WTC11 (cell line): ENCODE measurements around the gene CLBA1. TPM values are rescaled to one million over a fixed set of nuclear protein-coding genes. Genes with fewer than 3 reads are reported as not detected.

Source experiments
- ATAC-seq: fragments of 200-7000 bp; cut with Tn5 transposase; 2 replicates; pipeline ENCODE4 v1.10.0; 2021; ENCODE audit warnings: mild to moderate bottlenecking, moderate library complexity
- CTCF ChIA-PET: fragments of 300-600 bp; sonication (Branson Sonifier 250); formaldehyde crosslinking; loops from one replicate; lab custom pipeline; 2021; ENCODE audit warnings: antibody characterized with exemption; lab: Charles Lee
- POLR2A ChIA-PET: fragments of 350-600 bp; sonication (Branson Sonifier 250); formaldehyde crosslinking; loops from one replicate; lab custom pipeline; 2021; ENCODE audit warnings: antibody characterized with exemption; lab: Charles Lee
- DNase-seq: peaks from one replicate; pipeline ENCODE4 v3.0.0; 2021; ENCODE audit warnings: low spot score
- H3K27ac Mint-ChIP-seq: 2 replicates; pipeline ENCODE4 v1.8.0; 2021; ENCODE audit warnings: mixed read lengths
- H3K27me3 Mint-ChIP-seq: 2 replicates; pipeline ENCODE4 v1.8.0; 2021; ENCODE audit warnings: low read depth, mild to moderate bottlenecking, moderate library complexity, mixed read lengths
- H3K36me3 Mint-ChIP-seq: 2 replicates; pipeline ENCODE4 v1.8.0; 2021; ENCODE audit warnings: mixed read lengths
- H3K4me1 Mint-ChIP-seq: 2 replicates; pipeline ENCODE4 v1.8.0; 2022; ENCODE audit warnings: mixed read lengths
- H3K4me3 Mint-ChIP-seq: 2 replicates; pipeline ENCODE4 v1.8.0; 2021; ENCODE audit warnings: mild to moderate bottlenecking, moderate library complexity, mixed read lengths
- H3K9me3 Mint-ChIP-seq: 2 replicates; pipeline ENCODE4 v1.8.0; 2021; ENCODE audit warnings: mixed read lengths
- ETV6 ChIP-seq: sonication (generic); formaldehyde crosslinking; IDR thresholded peaks from 2 replicates; pipeline ENCODE4 v1.8.1; 2022; ENCODE audit warnings: mild to moderate bottlenecking, missing genetic modification reagents
- IRF2 ChIP-seq: sonication (generic); formaldehyde crosslinking; IDR thresholded peaks from 2 replicates; pipeline ENCODE4 v1.8.0; 2022; ENCODE audit warnings: low read depth, missing genetic modification reagents, borderline replicate concordance
- MYBL2 ChIP-seq: sonication (generic); formaldehyde crosslinking; IDR thresholded peaks from 2 replicates; pipeline ENCODE4 v1.8.1; 2023; ENCODE audit warnings: mild to moderate bottlenecking, moderate library complexity, missing genetic modification reagents
- NFATC4 ChIP-seq: fragments of 250-450 bp; sonication (Bioruptor Pico); IDR thresholded peaks from 2 replicates; pipeline ENCODE4 v1.9.0; 2021; ENCODE audit warnings: mild to moderate bottlenecking
- SOX15 ChIP-seq: fragments of 250-450 bp; sonication (Bioruptor Pico); IDR thresholded peaks from 2 replicates; pipeline ENCODE4 v1.9.0; 2021; ENCODE audit warnings: mild to moderate bottlenecking
- ZNF263 ChIP-seq: sonication (generic); formaldehyde crosslinking; IDR thresholded peaks from 2 replicates; pipeline ENCODE4 v1.8.1; 2022; ENCODE audit warnings: low read depth, mild to moderate bottlenecking, moderate library complexity, missing genetic modification reagents
- ZNF416 ChIP-seq: fragments of 250-450 bp; sonication (Bioruptor Pico); IDR thresholded peaks from 2 replicates; pipeline ENCODE4 v1.9.0; 2021; ENCODE audit warnings: mild to moderate bottlenecking, inconsistent platforms
- total RNA-seq: library from RNA; stranded (reverse); gene quantifications from 3 replicates; pipeline ENCODE4 v1.2.3, GENCODE V29; 2021
- TF ChIP-seq, protein P1 (sequence below): sonication (generic); formaldehyde crosslinking; IDR thresholded peaks from 2 replicates; pipeline ENCODE4 v1.8.0; 2022; ENCODE audit warnings: mild to moderate bottlenecking, missing genetic modification reagents
- TF ChIP-seq, protein P2 (sequence below): sonication (generic); formaldehyde crosslinking; IDR thresholded peaks from 2 replicates; pipeline ENCODE4 v1.8.0; 2023; ENCODE audit warnings: missing genetic modification reagents
- TF ChIP-seq, protein P3 (sequence below): fragments of 250-450 bp; sonication (Bioruptor Pico); IDR thresholded peaks from 2 replicates; pipeline ENCODE4 v2.1.2; 2022; ENCODE audit warnings: mild to moderate bottlenecking, moderate library complexity
- TF ChIP-seq, protein P4 (sequence below): sonication (generic); formaldehyde crosslinking; IDR thresholded peaks from 2 replicates; pipeline ENCODE4 v1.8.0; 2023; ENCODE audit warnings: mild to moderate bottlenecking, missing genetic modification reagents
- TF ChIP-seq, protein P5 (sequence below): sonication (generic); formaldehyde crosslinking; IDR thresholded peaks from 2 replicates; pipeline ENCODE4 v1.8.1; 2023; ENCODE audit warnings: mild to moderate bottlenecking, missing genetic modification reagents, moderate library complexity
- TF ChIP-seq, protein P6 (sequence below): sonication (generic); formaldehyde crosslinking; IDR thresholded peaks from 2 replicates; pipeline ENCODE4 v1.8.1; 2023; ENCODE audit warnings: mild to moderate bottlenecking, moderate library complexity, missing genetic modification reagents
- TF ChIP-seq, protein P7 (sequence below): sonication (generic); formaldehyde crosslinking; IDR thresholded peaks from 2 replicates; pipeline ENCODE4 v1.8.1; 2022; ENCODE audit warnings: low read depth, missing genetic modification reagents, borderline replicate concordance
- TF ChIP-seq, protein P8 (sequence below): sonication (generic); formaldehyde crosslinking; IDR thresholded peaks from 2 replicates; pipeline ENCODE4 v1.8.0; 2023; ENCODE audit warnings: missing genetic modification reagents, mild to moderate bottlenecking, borderline replicate concordance
- TF ChIP-seq, protein P9 (sequence below): sonication (generic); formaldehyde crosslinking; conservative IDR thresholded peaks from 2 replicates; pipeline ENCODE4 v1.8.1; 2022; ENCODE audit warnings: mild to moderate bottlenecking, missing genetic modification reagents

CLBA1 gene
- total RNA-seq, 1 experiment from 2014 or later: 3.8 TPM

DNA sequence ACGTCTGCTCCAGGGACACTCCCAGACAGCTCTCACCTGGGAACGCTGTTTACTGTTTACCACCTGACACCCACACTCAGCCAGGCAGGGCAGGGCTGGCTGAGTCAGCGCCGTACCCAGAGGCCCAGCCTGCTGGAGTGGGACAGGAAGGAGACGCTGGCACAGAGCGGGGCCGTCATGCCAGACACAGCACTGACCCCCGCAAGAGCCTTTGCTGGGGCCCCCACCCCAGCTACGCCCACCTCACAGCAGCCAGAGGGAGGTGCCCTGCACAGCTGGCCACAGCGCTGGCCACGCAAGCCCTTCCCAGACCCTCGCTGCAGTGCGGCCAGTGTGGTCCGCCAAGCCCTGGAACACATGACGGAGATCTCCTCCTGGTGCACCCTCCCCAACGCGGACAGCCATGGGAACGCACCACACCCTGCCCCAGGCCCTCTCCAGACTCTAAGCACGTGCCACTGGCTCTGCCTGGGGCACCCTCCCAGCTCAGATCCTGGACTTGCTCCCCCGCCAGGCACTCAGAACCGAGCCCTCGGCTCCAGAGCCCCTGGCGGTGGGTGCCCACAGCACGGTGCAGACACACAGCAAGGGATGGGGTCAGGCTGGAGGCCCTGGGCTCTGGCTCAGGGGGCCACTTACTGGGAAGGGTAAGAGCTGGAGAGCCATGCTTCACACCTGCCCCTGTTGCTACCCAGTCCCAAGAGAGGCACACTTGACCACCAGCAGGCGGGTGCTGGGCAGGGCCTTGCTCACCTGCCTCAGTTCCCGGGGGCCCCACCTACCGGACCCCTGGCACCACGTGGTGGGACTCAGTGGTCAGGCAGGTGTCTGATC lies 13.1 kb upstream of the CLBA1 start:
- ChIA-PET POLR2A (no interaction called here), CTCF (interaction anchor here (0.9 to 5.0 kb wide), 9 partner anchors 12 to 204 kb away, joined by 3 to 56 read pairs (median 8); partner anchors contain the start of gene CLBA1)
- Mint-ChIP-seq H3K4me3 (no peak overlapping the region), H3K9me3 (no peaks in the 10 kb centered on the region), H3K27me3 (peaks cover 16% of the 10 kb centered on the region), H3K36me3 (no peaks in the 10 kb centered on the region), H3K27ac (no peak overlapping the region), H3K4me1 (peaks cover 12% of the 10 kb centered on the region)
- DNase-seq (no peak), ATAC-seq (no peak)
- TF ChIP-seq, protein P1, sequence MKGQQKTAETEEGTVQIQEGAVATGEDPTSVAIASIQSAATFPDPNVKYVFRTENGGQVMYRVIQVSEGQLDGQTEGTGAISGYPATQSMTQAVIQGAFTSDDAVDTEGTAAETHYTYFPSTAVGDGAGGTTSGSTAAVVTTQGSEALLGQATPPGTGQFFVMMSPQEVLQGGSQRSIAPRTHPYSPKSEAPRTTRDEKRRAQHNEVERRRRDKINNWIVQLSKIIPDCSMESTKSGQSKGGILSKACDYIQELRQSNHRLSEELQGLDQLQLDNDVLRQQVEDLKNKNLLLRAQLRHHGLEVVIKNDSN (CRISPR knock-in tag): no peak
- TF ChIP-seq, protein P2, sequence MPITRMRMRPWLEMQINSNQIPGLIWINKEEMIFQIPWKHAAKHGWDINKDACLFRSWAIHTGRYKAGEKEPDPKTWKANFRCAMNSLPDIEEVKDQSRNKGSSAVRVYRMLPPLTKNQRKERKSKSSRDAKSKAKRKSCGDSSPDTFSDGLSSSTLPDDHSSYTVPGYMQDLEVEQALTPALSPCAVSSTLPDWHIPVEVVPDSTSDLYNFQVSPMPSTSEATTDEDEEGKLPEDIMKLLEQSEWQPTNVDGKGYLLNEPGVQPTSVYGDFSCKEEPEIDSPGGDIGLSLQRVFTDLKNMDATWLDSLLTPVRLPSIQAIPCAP (CRISPR knock-in tag): no peak
- TF ChIP-seq, protein P3, sequence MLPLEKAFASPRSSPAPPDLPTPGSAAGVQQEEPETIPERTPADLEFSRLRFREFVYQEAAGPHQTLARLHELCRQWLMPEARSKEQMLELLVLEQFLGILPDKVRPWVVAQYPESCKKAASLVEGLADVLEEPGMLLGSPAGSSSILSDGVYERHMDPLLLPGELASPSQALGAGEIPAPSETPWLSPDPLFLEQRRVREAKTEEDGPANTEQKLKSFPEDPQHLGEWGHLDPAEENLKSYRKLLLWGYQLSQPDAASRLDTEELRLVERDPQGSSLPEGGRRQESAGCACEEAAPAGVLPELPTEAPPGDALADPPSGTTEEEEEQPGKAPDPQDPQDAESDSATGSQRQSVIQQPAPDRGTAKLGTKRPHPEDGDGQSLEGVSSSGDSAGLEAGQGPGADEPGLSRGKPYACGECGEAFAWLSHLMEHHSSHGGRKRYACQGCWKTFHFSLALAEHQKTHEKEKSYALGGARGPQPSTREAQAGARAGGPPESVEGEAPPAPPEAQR (CRISPR knock-in tag): no peak
- TF ChIP-seq, protein P4, sequence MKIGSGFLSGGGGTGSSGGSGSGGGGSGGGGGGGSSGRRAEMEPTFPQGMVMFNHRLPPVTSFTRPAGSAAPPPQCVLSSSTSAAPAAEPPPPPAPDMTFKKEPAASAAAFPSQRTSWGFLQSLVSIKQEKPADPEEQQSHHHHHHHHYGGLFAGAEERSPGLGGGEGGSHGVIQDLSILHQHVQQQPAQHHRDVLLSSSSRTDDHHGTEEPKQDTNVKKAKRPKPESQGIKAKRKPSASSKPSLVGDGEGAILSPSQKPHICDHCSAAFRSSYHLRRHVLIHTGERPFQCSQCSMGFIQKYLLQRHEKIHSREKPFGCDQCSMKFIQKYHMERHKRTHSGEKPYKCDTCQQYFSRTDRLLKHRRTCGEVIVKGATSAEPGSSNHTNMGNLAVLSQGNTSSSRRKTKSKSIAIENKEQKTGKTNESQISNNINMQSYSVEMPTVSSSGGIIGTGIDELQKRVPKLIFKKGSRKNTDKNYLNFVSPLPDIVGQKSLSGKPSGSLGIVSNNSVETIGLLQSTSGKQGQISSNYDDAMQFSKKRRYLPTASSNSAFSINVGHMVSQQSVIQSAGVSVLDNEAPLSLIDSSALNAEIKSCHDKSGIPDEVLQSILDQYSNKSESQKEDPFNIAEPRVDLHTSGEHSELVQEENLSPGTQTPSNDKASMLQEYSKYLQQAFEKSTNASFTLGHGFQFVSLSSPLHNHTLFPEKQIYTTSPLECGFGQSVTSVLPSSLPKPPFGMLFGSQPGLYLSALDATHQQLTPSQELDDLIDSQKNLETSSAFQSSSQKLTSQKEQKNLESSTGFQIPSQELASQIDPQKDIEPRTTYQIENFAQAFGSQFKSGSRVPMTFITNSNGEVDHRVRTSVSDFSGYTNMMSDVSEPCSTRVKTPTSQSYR (CRISPR knock-in tag): no peak

DNA sequence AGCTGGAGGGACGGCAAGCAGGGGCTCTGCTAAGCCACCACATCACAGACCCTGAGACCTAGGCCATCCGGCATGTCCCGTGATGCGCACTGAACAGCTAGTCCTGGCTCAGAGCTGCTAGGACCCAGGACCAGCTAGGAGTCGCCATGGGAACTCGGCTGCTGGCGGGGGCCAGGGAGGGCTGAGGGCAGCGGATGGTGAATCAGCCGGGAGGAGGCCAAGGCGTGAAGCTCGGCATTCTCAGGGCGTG lies 12.5 kb upstream of the CLBA1 start:
- ATAC-seq (no peak), DNase-seq (no peak)
- H3K9me3 Mint-ChIP-seq: no peaks in the 10 kb centered on the region
- no peaks in the 10 kb centered on the region for H3K36me3 Mint-ChIP-seq
- CTCF ChIA-PET: interaction anchor here (0.9 to 5.0 kb wide), 9 partner anchors 12 to 204 kb away, joined by 3 to 56 read pairs (median 8); partner anchors contain the start of gene CLBA1
- H3K4me1 Mint-ChIP-seq: peaks cover 12% of the 10 kb centered on the region
- no peak overlapping the region for H3K27ac Mint-ChIP-seq
- peaks cover 19% of the 10 kb centered on the region for H3K27me3 Mint-ChIP-seq
- POLR2A ChIA-PET: no interaction called here
- H3K4me3 Mint-ChIP-seq: no peak overlapping the region
- TF ChIP-seq ZNF263 (CRISPR knock-in tag) (no peak), ETV6 (CRISPR knock-in tag) (no peak), NFATC4 (CRISPR knock-in tag) (no peak), ZNF416 (CRISPR knock-in tag) (no peak), MYBL2 (CRISPR knock-in tag) (no peak), SOX15 (no peak), IRF2 (CRISPR knock-in tag) (no peak)
- TF ChIP-seq, protein P3 (CRISPR knock-in tag): no peak
- TF ChIP-seq, protein P5, sequence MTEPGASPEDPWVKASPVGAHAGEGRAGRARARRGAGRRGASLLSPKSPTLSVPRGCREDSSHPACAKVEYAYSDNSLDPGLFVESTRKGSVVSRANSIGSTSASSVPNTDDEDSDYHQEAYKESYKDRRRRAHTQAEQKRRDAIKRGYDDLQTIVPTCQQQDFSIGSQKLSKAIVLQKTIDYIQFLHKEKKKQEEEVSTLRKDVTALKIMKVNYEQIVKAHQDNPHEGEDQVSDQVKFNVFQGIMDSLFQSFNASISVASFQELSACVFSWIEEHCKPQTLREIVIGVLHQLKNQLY (CRISPR knock-in tag): no peak
- TF ChIP-seq, protein P6, sequence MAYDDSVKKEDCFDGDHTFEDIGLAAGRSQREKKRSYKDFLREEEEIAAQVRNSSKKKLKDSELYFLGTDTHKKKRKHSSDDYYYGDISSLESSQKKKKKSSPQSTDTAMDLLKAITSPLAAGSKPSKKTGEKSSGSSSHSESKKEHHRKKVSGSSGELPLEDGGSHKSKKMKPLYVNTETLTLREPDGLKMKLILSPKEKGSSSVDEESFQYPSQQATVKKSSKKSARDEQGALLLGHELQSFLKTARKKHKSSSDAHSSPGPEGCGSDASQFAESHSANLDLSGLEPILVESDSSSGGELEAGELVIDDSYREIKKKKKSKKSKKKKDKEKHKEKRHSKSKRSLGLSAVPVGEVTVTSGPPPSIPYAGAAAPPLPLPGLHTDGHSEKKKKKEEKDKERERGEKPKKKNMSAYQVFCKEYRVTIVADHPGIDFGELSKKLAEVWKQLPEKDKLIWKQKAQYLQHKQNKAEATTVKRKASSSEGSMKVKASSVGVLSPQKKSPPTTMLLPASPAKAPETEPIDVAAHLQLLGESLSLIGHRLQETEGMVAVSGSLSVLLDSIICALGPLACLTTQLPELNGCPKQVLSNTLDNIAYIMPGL: no peak
- TF ChIP-seq, protein P7, sequence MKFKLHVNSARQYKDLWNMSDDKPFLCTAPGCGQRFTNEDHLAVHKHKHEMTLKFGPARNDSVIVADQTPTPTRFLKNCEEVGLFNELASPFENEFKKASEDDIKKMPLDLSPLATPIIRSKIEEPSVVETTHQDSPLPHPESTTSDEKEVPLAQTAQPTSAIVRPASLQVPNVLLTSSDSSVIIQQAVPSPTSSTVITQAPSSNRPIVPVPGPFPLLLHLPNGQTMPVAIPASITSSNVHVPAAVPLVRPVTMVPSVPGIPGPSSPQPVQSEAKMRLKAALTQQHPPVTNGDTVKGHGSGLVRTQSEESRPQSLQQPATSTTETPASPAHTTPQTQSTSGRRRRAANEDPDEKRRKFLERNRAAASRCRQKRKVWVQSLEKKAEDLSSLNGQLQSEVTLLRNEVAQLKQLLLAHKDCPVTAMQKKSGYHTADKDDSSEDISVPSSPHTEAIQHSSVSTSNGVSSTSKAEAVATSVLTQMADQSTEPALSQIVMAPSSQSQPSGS (CRISPR knock-in tag): no peak
- TF ChIP-seq, protein P8, sequence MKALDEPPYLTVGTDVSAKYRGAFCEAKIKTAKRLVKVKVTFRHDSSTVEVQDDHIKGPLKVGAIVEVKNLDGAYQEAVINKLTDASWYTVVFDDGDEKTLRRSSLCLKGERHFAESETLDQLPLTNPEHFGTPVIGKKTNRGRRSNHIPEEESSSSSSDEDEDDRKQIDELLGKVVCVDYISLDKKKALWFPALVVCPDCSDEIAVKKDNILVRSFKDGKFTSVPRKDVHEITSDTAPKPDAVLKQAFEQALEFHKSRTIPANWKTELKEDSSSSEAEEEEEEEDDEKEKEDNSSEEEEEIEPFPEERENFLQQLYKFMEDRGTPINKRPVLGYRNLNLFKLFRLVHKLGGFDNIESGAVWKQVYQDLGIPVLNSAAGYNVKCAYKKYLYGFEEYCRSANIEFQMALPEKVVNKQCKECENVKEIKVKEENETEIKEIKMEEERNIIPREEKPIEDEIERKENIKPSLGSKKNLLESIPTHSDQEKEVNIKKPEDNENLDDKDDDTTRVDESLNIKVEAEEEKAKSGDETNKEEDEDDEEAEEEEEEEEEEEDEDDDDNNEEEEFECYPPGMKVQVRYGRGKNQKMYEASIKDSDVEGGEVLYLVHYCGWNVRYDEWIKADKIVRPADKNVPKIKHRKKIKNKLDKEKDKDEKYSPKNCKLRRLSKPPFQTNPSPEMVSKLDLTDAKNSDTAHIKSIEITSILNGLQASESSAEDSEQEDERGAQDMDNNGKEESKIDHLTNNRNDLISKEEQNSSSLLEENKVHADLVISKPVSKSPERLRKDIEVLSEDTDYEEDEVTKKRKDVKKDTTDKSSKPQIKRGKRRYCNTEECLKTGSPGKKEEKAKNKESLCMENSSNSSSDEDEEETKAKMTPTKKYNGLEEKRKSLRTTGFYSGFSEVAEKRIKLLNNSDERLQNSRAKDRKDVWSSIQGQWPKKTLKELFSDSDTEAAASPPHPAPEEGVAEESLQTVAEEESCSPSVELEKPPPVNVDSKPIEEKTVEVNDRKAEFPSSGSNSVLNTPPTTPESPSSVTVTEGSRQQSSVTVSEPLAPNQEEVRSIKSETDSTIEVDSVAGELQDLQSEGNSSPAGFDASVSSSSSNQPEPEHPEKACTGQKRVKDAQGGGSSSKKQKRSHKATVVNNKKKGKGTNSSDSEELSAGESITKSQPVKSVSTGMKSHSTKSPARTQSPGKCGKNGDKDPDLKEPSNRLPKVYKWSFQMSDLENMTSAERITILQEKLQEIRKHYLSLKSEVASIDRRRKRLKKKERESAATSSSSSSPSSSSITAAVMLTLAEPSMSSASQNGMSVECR (CRISPR knock-in tag): no peak
- TF ChIP-seq, protein P9, sequence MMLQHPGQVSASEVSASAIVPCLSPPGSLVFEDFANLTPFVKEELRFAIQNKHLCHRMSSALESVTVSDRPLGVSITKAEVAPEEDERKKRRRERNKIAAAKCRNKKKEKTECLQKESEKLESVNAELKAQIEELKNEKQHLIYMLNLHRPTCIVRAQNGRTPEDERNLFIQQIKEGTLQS (CRISPR knock-in tag): no peak
